K562 (cell line): Measurements from ENCODE around the gene DZIP3. TPM values are rescaled to one million over a fixed set of nuclear protein-coding genes. Genes with fewer than 3 reads are reported as not detected.

ENCODE experiments used
- ATAC-seq: fragments of 200-7000 bp; cut with Tn5 transposase; 3 replicates; pipeline ENCODE4 v1.9.1; 2020; ENCODE audit warnings: moderate library complexity
- BruUV-seq: library from RNA; stranded (reverse); fragments of 400-500 nt; replicated peaks from 2 replicates; lab custom pipeline; 2021; lab: Mats Ljungman, UMichigan
- CTCF ChIA-PET: fragments of 300-600 bp; formaldehyde crosslinking; extraction: SDS; loops from one replicate; lab custom pipeline; 2021; ENCODE audit warnings: low intra/inter-chr PET ratio; lab: Yijun Ruan, JAX
- POLR2A ChIA-PET: fragments of 300-600, 350-650 bp; sonication (Branson Sonifier 250); formaldehyde crosslinking; extraction: SDS; loops from one replicate; lab custom pipeline; 2021; ENCODE audit warnings: antibody characterized with exemption, inconsistent platforms; lab: Yijun Ruan, JAX
- DNase-seq, 4 experiments: peaks; one replicate each; pipeline versions ENCODE4 v3.0.0 to v3.0.0-alpha.2; 2011 to 2018; ENCODE audit warnings: low spot score in 3 of 4, mixed read lengths in 3 of 4; ENCODE audit errors: extremely low read depth in 1 of 4
- FAIRE-seq: peaks from 2 replicates; lab custom pipeline; 2011; peaks lifted over from hg19 to GRCh38; lab: Jason Lieb, UNC
- H2AFZ ChIP-seq: 2 replicates; pipeline ENCODE4 v1.6.0; 2011; ENCODE audit warnings: low read depth, low read length, control low read depth, inconsistent platforms
- H3K27ac ChIP-seq: fragments of 200-600 bp; 3 replicates; pipeline ENCODE4 v1.8.0; 2011; ENCODE audit warnings: low read depth, mild to moderate bottlenecking, control low read depth, inconsistent platforms, low read length, moderate library complexity, mixed read lengths; ENCODE audit errors: extremely low read depth
- H3K27me3 ChIP-seq, 2 experiments: fragments of 300-600 bp in 1 of 2; 2 replicates in 1 of 2; 3 replicates in 1 of 2; pipeline versions ENCODE4 v1.6.0 to v1.8.0; 2011; ENCODE audit warnings: inconsistent platforms in 2 of 2, low read length in 2 of 2, mild to moderate bottlenecking in 1 of 2, mixed read lengths in 1 of 2, moderate library complexity in 1 of 2; ENCODE audit not compliant: control insufficient read depth in 2 of 2, insufficient read depth in 2 of 2
- H3K36me3 ChIP-seq: fragments of 300-600 bp; 3 replicates; pipeline ENCODE4 v1.8.0; 2011; ENCODE audit warnings: mild to moderate bottlenecking, low read length, inconsistent platforms; ENCODE audit not compliant: control insufficient read depth, insufficient read depth
- H3K4me1 ChIP-seq, 2 experiments: fragments of 200-600 bp in 1 of 2; replicated peaks in 1 of 2; 2 replicates in 1 of 2; 3 replicates in 1 of 2; pipeline versions ENCODE4 v1.5.1 to v1.8.0; 2011; ENCODE audit warnings: inconsistent platforms in 2 of 2, low read length in 2 of 2, mild to moderate bottlenecking in 1 of 2, mixed read lengths in 1 of 2, moderate library complexity in 1 of 2; ENCODE audit not compliant: control insufficient read depth in 2 of 2, insufficient read depth in 2 of 2
- H3K4me2 ChIP-seq: 2 replicates; pipeline ENCODE4 v1.6.1; 2011; ENCODE audit warnings: low read length, control low read depth, inconsistent platforms, mixed read lengths; ENCODE audit not compliant: insufficient read depth
- H3K4me3 ChIP-seq: fragments of 200-600 bp; sonication (generic), shearing (Covaris generic); 2 replicates; pipeline ENCODE4 v1.5.1; 2016; ENCODE audit warnings: control low read depth, inconsistent platforms
- H3K79me2 ChIP-seq: fragments of 200-600 bp; 3 replicates; pipeline ENCODE4 v1.8.0; 2011; ENCODE audit warnings: low read length, inconsistent platforms; ENCODE audit not compliant: control insufficient read depth, insufficient read depth
- H3K9ac ChIP-seq, 2 experiments: 2 replicates each; pipeline versions ENCODE4 v1.6.0 to v1.6.1; 2011; ENCODE audit warnings: low read depth in 2 of 2, low read length in 2 of 2, control low read depth in 1 of 2, inconsistent platforms in 1 of 2, mild to moderate bottlenecking in 1 of 2, mixed read lengths in 1 of 2; ENCODE audit not compliant: insufficient read depth in 1 of 2
- H3K9me1 ChIP-seq: one replicate; pipeline ENCODE4 v1.6.0; 2011; ENCODE audit warnings: inconsistent platforms, mild to moderate bottlenecking, low read length, moderate library complexity; ENCODE audit not compliant: control insufficient read depth, insufficient read depth
- H3K9me3 ChIP-seq: replicated peaks from 2 replicates; pipeline ENCODE4 v1.5.1; 2011; ENCODE audit warnings: low read depth, low read length, inconsistent platforms; ENCODE audit not compliant: control insufficient read depth, insufficient read depth
- H4K20me1 ChIP-seq: replicated peaks from 2 replicates; pipeline ENCODE4 v1.6.1; 2011; ENCODE audit warnings: low read length, inconsistent platforms, mixed read lengths; ENCODE audit not compliant: control insufficient read depth, insufficient read depth
- CHD4 ChIP-seq: fragments of 200-600 bp; sonication (generic); IDR thresholded peaks from 3 replicates; pipeline ENCODE4 v1.6.1; 2012; ENCODE audit warnings: low read depth, mild to moderate bottlenecking, mixed read lengths, low read length, inconsistent platforms; ENCODE audit not compliant: insufficient read depth, insufficient replicate concordance, poor library complexity, severe bottlenecking
- PREB ChIP-seq: sonication (generic); formaldehyde crosslinking; IDR thresholded peaks from 2 replicates; pipeline ENCODE4 v1.8.1; 2023; ENCODE audit warnings: mild to moderate bottlenecking, missing genetic modification reagents
- RBBP5 ChIP-seq: fragments of 200-600 bp; sonication (generic); IDR thresholded peaks from 2 replicates; pipeline ENCODE4 v1.6.1; 2012; ENCODE audit warnings: borderline replicate concordance, mild to moderate bottlenecking, low read length, control low read depth, inconsistent platforms; ENCODE audit not compliant: insufficient read depth, poor library complexity, severe bottlenecking
- RNF219 ChIP-seq: fragments of 250-450 bp; sonication (Bioruptor Pico); IDR thresholded peaks from 2 replicates; pipeline ENCODE4 v1.5.0; 2022; ENCODE audit warnings: mild to moderate bottlenecking
- STAT6 ChIP-seq: sonication (generic); formaldehyde crosslinking; IDR thresholded peaks from 2 replicates; pipeline ENCODE4 v1.8.1; 2023; ENCODE audit warnings: mild to moderate bottlenecking, missing genetic modification reagents
- ZNF324 ChIP-seq: fragments of 250-450 bp; sonication (Bioruptor Pico); IDR thresholded peaks from 2 replicates; pipeline ENCODE4 v1.4.0; 2020; ENCODE audit warnings: mild to moderate bottlenecking
- WGBS: fragments of 100-300 bp; shearing (Covaris generic); methylation state at CpG from one replicate; pipeline ENCODE4 v1.1.6; 2016; ENCODE audit warnings: low coverage, mixed read lengths; ENCODE audit not compliant: insufficient coverage; ENCODE audit errors: missing lambda C conversion rate; 5-methylcytosine and 5-hydroxymethylcytosine counted together
- in situ Hi-C: fragments of 300-500 bp; cut with MboI; formaldehyde crosslinking; loops from 4 replicates; pipeline ENCODE4 v1.15.0; 2018; ENCODE audit warnings: inconsistent platforms, mixed read lengths
- intact Hi-C: fragments of 100-400 bp; cut with micrococcal nuclease; formaldehyde crosslinking; loops from 2 replicates; pipeline ENCODE4 v1.14.2; 2022
- polyA plus RNA-seq, 8 experiments: library from polyadenylated mRNA; depleted of rRNA in 4 of 8; stranded (reverse) in 5 of 8; unstranded in 3 of 8; fragments of >200 nt; fragmentation: Nextera tagmentation in 2 of 8; fragmentation: Illumina TruSeq in 1 of 8; extraction: Ambion mirVana in 2 of 8; extraction: Trizol in 1 of 8; gene quantifications; 2 replicates each; pipeline versions ENCODE4 v1.2.1 to v1.2.3, GENCODE V29; 2011 to 2014; ENCODE audit warnings: inconsistent platforms in 1 of 8, missing spikeins in 1 of 8
- total RNA-seq, 7 experiments: library from RNA; depleted of rRNA in 6 of 7; stranded (reverse); fragments of >200 nt in 6 of 7; fragmentation: Illumina TruSeq in 2 of 7; extraction: Trizol in 2 of 7; gene quantifications; 2 replicates each; pipeline versions ENCODE4 v1.2.1 to v1.2.3, GENCODE V29; 2011 to 2021; ENCODE audit warnings: low replicate concordance in 1 of 7

The DZIP3 gene
- total and polyA plus RNA-seq, 9 of the 15 experiments (the other 6 are each of a cell fraction or from before 2014, with no cell fraction given) = 3.5 to 9.7 (median 5.7) TPM

- DNase-seq = no peak
- no peak overlapping the region for H3K9ac ChIP-seq
- no peaks in the 10 kb centered on the region for H3K4me1 ChIP-seq
- H3K27ac ChIP-seq = no peak overlapping the region
- no peak overlapping the region for H2AFZ ChIP-seq
- no peaks in the 10 kb centered on the region for H4K20me1 ChIP-seq
- H3K9me3 ChIP-seq = no peaks in the 10 kb centered on the region
- H3K79me2 ChIP-seq = no peaks in the 10 kb centered on the region
- ChIA-PET POLR2A (no interaction called here), CTCF (no interaction called here)
- no peak overlapping the region for H3K4me2 ChIP-seq
- FAIRE-seq = no peak
- intact Hi-C loops (no loop called here), in situ Hi-C loops (no loop called here)
- no peaks in the 10 kb centered on the region for H3K36me3 ChIP-seq
- no peaks in the 10 kb centered on the region for H3K27me3 ChIP-seq
- H3K4me3 ChIP-seq = no peak overlapping the region
- no peak for ATAC-seq
- WGBS = 71% methylated on average over 1 of the region's 1 CpG
- no peaks in the 10 kb centered on the region for H3K9me1 ChIP-seq
- no TSS peak for BruUV-seq
- no peak for TF ChIP-seq RNF219 (CRISPR knock-in tag)
- TF ChIP-seq RBBP5 = no peak
- no peak for TF ChIP-seq CHD4
- TF ChIP-seq ZNF324 (CRISPR knock-in tag) = no peak
- TF ChIP-seq PREB (CRISPR knock-in tag) = no peak
- TF ChIP-seq STAT6 (CRISPR knock-in tag) = no peak
Observed at GRCh38 chr3:108629974-108630373, 40.5 kb downstream of the DZIP3 start.
